Neural progenitor cell (in vitro differentiated cells): ENCODE results near the gene CIB4.

Experiments
- EZH2 ChIP-seq: fragments of 200-600 bp; sonication (generic); IDR thresholded peaks from 2 replicates; pipeline ENCODE4 v1.6.1; 2017; ENCODE audit warnings: antibody characterized with exemption, mild to moderate bottlenecking, moderate library complexity
- EZH2phosphoT487 ChIP-seq: fragments of 200-600 bp; sonication (generic); IDR thresholded peaks from 2 replicates; pipeline ENCODE4 v1.6.1; 2017; ENCODE audit warnings: antibody characterized with exemption
- TF ChIP-seq, protein P1 (sequence below): fragments of 200-600 bp; sonication (generic); IDR thresholded peaks from 2 replicates; pipeline ENCODE4 v1.5.1; 2017; ENCODE audit warnings: antibody characterized with exemption, mild to moderate bottlenecking

DNA sequence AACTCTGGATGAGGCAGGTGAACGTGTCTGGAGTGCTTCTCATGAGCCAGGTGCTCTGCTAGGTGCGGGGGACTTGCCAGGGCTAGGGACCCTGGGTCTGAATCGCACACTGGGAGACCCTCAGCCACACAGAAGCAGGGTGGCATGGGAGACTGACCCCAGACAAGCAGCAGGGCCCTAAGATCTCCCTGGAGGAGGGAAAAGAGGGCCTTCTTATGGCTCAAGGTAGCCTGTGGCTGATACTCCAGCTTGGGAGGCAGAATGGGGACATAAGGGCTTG lies 12.8 kb upstream of the CIB4 start:
- TF ChIP-seq, protein P1, sequence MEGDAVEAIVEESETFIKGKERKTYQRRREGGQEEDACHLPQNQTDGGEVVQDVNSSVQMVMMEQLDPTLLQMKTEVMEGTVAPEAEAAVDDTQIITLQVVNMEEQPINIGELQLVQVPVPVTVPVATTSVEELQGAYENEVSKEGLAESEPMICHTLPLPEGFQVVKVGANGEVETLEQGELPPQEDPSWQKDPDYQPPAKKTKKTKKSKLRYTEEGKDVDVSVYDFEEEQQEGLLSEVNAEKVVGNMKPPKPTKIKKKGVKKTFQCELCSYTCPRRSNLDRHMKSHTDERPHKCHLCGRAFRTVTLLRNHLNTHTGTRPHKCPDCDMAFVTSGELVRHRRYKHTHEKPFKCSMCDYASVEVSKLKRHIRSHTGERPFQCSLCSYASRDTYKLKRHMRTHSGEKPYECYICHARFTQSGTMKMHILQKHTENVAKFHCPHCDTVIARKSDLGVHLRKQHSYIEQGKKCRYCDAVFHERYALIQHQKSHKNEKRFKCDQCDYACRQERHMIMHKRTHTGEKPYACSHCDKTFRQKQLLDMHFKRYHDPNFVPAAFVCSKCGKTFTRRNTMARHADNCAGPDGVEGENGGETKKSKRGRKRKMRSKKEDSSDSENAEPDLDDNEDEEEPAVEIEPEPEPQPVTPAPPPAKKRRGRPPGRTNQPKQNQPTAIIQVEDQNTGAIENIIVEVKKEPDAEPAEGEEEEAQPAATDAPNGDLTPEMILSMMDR, result no peak
- no peak for TF ChIP-seq EZH2
- no peak for TF ChIP-seq EZH2phosphoT487
